ELF-1 (cell line): ENCODE data around the gene RAX2.
A peak's percentile ranks its signal among the peaks of the same experiment; 100 is the strongest.

Experiments
- DNase-seq: peaks from one replicate; pipeline ENCODE4 v3.0.0-alpha.2; 2016; ENCODE audit warnings: low read depth, low spot score

The RAX2 gene

DNA sequence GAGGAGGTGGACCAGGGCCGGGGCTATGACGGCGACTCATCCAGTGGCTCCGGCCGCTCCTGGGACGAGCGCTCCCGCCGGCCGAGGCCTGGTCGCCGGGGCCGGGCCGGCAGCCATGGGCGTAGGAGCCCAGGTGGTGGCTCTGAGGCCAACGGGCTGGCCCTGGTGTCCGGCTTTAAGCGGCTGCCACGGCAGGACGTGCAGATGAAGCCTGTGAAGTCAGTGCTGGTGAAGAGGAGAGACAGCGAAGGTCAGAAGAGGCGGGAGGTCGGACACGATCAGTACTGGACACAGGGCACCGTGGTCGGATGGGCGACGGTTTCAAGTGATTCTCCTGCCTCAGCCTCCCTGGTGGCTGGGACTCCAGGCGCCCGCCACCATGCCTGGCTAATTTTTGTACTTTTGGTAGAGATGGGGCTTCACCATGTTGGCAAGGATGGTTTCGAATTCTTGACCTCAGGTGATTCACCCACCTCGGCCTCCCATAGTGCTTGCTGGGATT, 41.5 kb downstream of the RAX2 start:
- DNase-seq = no peak

DNA sequence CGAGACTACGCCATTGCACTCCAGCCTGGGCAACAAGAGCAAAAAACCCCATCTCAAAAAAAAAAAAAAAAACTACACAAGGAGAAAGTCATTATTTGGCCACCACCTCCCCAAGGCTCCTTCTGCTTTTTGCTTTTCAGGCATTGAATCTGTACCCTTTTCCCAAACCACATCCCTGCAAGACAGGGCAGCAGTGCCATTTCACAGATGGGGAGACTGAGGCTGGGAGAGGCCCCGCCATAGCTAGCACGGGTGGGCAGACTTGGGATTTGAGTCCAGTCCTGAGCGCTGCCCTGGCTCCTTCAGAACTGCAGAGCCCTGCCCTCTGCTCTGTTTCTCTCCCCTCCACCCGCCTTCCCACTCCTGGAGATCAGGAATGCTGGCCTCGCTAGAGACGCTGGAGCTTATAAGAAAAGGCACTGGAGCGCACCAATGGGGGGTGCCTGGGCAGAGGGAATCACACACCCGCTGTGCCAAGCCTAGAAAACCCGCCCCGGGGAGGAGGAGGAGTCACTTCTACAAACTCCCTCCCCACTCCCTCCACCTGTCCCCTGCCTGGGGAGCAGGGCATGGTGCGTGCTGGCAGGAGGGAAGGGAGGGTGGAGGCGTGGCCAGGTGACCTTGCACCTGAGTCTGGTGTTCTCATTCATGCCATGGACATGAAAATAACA, 46.3 kb downstream of the RAX2 start:
- peak; percentile 81 for DNase-seq

DNA sequence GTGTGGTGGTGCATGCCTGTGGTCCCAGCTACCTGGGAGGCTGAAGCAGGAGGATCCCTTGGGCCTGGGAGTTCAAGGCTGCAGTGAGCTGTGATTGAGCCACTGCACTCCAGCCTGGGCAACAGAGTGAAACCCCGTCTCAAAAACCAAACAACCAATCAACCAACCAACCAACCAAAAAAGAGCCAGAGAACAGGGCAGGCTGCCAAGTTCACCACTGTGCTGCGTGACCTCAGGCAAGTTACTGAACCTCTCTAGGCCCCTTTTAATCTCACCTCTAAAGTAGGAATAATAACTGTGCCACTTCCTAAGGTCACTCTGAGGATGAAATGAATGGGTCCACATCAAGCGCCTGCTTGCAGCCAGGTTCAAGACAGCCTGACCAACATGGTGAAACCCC, 46.9 kb downstream of the RAX2 start:
- no peak for DNase-seq

- peak; percentile 51 for DNase-seq
These were observed 48.1 kb downstream of the RAX2 start for GRCh38 chr19:3723883-3724282.

DNA sequence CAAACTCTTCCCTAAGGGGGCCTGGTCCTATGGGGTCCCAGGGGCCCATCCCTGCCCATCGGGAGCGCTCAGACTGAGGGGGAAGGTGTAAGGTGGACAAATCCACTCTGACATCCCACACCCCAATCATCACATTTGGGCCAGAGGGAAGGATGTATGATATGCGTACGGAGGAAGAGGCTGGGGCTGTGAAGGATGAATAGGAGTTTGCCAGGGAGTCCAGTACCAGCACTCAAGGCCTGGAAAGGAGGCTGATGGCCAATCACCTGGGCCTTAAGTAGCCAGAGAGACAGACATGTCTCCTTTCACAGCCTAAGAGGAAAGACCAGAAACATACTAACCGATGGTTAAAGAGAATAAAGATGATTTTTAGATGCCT, 48.9 kb downstream of the RAX2 start:
- no peak for DNase-seq

GRCh38 chr19:3722443-3723109, 49.5 kb downstream of the RAX2 start:
- DNase-seq = peak; percentile 94

DNA sequence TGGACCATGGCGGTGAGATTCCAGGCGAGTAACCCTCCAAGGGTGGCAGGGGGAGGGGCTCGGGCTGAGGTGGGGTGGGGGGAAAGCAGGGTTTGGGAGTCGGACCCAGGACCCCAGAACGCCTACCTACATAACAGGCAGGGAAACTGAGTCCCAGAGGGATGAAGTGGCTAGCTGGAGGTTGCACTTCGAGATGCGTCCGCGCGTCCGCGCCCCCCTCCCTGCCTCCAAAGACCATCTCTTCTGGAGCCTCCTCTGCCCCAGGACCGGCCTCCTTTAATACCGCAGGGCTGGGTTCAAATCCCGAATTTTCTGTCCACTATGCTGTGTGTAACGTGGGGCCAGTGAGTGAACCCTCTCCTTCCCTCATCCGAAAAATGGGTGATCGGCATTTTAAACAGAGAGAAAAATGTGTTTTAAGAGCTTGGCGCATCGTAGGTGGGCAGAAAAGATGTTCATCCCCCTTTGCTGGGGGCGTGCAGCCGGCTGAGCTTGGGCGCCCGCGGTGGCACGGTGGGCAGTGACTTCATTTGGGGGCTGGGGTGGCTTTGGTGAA, 50.1 kb downstream of the RAX2 start:
- DNase-seq = peak; percentile 36

DNA sequence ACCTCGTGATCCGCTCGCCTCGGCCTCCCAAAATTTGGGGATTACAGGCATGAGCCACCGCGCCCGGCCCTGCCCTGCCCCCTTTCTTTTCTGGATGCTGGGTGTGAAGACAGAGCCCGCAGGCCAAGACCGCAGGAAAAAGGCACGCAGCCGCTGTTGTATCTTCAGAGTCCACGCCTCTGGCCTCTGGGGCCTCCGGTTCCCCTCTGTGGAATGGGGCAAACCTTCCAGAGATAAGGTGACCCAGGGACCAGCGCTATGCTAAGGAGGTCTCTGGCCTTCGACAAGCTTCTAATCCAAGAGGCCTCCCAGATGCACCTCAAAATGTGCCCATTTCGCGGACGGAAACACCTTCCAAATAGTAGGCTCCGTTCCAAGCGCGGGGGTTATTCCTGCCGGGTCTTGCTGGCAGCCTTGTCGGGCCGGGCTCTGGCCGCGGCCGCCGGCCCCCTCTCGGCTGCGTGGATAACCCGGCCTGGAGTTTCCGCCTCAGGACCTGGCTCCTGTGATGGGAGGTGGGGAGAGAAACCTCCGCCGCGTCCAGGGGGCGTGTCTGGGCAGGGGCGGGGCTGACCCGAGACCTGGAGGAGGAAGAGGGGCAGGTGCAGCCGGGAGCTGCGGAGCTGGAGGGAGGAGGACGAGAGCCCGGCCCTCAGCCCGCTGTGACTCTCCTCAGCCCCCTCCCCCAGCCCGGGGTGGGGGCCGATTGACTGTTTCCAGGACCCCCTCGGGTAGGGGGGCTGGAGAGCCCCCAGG, 50.7 kb downstream of the RAX2 start:
- peak; percentile 99 for DNase-seq

DNA sequence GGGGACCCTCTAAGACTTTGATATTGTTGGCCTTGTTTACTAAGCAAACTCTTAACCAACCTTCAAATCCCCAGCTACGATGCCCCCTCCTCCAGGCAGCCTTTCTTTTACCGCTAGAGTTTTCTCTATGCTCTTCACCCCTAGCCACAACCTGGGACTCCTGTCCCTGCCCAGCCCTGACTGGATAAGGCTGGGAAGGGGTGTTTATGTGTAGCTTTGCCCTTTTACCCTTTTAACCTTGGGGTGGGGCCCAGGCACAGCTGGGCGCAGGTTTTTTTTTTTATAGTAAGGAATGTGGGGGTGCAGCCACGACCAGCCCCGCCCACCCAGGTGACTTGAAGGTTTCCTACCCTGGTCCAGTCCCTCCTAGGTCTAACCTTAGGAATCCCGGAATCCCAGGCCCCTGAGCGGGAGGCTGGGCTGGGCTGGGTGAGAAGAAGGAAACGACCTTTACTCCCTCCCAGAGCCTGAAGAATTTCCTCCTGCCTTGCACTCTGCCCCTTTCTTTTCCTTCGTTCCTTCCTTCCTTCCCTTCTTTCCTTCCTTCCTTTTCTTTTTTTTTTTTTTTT, 51.6 kb downstream of the RAX2 start:
- DNase-seq = peak; percentile 74

DNA sequence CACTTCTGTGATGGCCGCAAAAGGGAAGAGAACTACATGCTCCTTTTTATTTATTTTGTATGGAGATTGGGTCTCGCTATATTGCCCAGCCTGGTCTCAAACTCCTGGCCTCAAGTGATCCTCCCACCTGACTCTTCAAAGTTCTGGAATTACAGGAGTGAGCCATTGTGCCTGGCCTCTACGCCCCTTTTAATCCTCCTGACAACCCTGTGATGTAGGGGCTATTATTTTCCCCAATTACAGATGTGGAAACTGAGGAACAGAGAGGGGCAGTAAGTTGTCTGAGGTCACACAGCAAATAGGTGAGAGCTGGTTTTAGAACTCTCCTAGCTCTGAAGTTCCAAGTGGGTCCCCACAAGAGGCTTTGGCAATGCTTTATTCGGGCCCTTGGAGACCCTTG, 52.2 kb downstream of the RAX2 start:
- no peak for DNase-seq
